ENCODE measurements around the gene PBOV1.

The PBOV1 gene

DNA sequence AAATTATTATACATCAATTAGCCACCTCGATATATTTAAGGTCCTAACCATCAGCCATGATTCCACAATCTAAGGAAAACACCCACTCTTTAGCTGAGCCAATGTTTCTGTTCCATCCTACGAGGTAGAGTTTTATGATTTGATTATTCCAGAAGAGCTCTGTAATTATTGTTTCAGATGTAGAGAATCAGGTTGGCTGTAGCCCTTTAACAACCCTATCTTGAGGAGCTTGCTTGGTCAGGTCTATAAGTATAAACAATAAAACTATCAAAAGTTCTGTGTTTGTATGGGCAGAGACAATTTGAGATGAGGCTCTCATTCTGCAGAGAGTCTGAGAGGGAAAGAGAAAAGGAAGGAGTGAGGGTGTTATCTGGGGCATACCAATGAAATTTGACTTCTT lies at the start of gene PBOV1:
Gene PBOV1 (minus strand): TSS at position 43 of the 400 bp plus-strand sequence. CDS start 96 bp downstream, outside the sequence.
- DNase-seq (ENCODE audit: low read depth in 3 of 3, low spot score in 1 of 3), result no peak

- no peak for DNase-seq (ENCODE audit: low read depth in 3 of 3, low spot score in 1 of 3)
These were observed 47.8 kb upstream of the PBOV1 start for GRCh38 chr6:138266095-138266494.

GRCh38 chr6:138264372-138264880 lies 46.1 kb upstream of the PBOV1 start:
- no peak for DNase-seq (ENCODE audit: low read depth in 3 of 3, low spot score in 1 of 3)

GRCh38 chr6:138263963-138264362 lies 45.7 kb upstream of the PBOV1 start:
- DNase-seq (ENCODE audit: low read depth in 3 of 3, low spot score in 1 of 3), result no peak

- DNase-seq (ENCODE audit: low read depth in 3 of 3, low spot score in 1 of 3), result no peak
These were observed 43.0 kb upstream of the PBOV1 start for GRCh38 chr6:138261116-138261780.

DNA sequence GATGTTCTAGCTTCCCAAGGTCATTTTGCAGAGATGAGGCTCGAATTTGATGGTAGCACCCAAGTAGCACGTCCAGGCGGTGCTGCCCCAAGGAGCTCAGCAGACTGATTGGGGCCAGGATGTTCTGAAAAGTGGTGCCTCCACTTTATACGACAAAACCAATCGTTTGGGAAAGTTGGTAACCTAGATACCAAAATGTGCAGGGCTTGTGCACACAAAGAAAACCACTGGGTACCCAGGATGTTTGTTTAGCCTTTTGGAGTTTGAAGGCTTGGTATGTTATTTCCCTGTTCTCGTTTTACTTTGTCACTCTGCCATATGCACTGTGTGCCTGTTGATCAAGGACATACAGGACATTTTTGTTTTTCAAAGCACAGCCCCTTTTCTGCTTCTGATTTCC lies 40.7 kb upstream of the PBOV1 start:
- DNase-seq (ENCODE audit: low read depth in 3 of 3, low spot score in 1 of 3), result no peak

DNA sequence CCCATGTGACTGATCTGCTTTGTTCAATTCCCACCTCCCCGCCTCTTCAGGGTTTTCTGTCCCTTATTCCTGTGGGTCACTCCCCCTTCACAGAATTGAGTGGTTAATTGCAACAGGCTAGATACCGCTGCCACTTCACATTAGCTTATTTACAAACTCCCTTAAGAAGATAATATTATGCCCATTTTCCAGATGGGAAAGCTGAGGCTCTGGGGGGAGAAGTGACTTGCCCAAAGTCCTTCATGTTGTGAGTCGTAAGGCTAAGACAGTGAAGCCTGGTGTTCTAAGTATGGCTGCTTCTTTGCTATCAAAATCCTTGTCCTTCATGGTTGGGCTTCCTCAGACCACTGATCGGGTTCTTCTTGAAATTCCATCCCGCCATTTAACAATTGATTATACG lies 39.9 kb upstream of the PBOV1 start:
- no peak for DNase-seq (ENCODE audit: low read depth in 3 of 3, low spot score in 1 of 3)

DNA sequence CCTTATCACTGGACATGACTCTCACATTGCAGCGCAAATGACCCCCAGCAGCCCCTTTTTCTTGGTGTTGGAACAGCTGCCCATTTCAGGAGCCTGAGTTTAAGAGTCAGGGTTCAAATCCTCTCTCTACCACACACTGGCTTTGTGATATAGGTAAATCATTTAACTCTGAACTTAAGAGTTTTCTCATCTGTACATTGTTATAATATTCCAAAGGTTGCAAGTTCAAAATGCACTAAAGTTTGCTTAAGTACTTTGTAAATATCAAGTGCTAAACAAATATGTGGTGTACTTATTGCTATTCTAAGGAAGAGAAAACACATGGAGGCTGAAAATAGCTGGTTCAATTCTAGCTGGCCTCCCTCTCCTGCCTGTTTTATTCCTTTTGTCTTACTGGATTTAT lies 39.3 kb upstream of the PBOV1 start:
- DNase-seq (ENCODE audit: low read depth in 3 of 3, low spot score in 1 of 3), result no peak

GRCh38 chr6:138255443-138255842 lies 37.2 kb upstream of the PBOV1 start:
- no peak for DNase-seq (ENCODE audit: low read depth in 3 of 3, low spot score in 1 of 3)

DNA sequence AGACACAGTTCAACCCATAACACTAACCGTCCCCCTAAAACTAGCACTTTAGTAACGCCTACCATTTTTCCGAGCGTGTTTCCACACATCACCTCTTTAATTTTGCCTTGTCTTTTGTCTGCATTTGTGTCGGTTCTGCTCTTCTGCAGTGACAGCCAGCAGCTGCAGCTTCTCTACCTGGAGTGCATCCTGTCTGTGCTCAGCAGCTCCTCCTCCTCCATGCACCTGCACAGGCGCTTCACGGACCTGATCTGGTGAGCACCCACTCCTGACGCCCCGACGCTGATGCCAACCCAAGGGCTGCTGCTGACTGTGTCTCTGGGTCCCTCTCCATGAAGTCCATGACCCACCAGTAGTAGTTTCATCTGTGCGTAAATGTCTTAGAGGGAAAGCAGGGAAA lies 35.4 kb upstream of the PBOV1 start:
- DNase-seq (ENCODE audit: low read depth in 3 of 3, low spot score in 1 of 3), result no peak

GRCh38 chr6:138250513-138251247 lies 32.4 kb upstream of the PBOV1 start:
- DNase-seq (ENCODE audit: low read depth in 3 of 3, low spot score in 1 of 3), result no peak

DNA sequence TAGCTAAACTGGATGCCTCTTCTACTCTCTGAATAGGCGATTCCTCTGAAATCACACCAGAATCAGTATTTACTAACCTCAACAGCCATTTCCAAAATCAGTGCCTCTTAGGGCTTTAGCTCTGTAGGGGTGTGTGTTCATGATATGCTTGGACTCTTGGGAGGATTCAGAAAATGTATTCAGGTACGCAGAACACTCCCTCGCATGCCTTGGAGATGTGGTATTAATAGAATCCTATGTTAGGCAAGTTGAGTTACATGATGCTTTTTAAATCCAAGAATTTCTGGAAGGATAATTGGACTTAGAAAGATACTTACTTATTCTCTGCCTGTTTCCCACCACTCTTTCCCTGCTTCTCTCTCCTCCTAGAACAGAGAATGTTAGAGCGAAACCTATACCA lies 31.8 kb upstream of the PBOV1 start:
- DNase-seq (ENCODE audit: low read depth in 3 of 3, low spot score in 1 of 3), result no peak

- no peak for DNase-seq (ENCODE audit: low read depth in 3 of 3, low spot score in 1 of 3)
These were observed 30.6 kb upstream of the PBOV1 start for GRCh38 chr6:138248878-138249277.

DNA sequence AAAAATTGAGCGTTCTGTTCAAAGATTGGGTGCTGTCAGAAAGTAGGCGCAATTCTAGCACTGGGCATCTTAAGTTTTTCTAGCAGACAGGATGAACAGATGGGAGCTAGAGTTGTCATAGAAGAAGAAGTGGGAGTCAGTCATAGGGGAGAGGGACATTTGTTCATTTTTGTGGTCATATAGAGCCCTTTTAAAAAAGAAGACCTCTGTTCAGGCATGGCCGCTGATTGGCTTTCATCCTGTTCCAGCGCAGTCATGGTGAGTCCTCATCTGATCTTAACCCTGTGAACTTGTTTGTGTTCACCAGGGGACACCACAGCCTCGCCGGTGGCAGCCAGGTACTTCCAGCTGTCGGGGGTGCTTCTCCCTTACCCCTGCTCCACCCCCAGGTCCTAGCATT lies 29.7 kb upstream of the PBOV1 start:
- no peak for DNase-seq (ENCODE audit: low read depth in 3 of 3, low spot score in 1 of 3)

- no peak for DNase-seq (ENCODE audit: low read depth in 3 of 3, low spot score in 1 of 3)
These were observed 28.6 kb upstream of the PBOV1 start for GRCh38 chr6:138246650-138247440.

DNA sequence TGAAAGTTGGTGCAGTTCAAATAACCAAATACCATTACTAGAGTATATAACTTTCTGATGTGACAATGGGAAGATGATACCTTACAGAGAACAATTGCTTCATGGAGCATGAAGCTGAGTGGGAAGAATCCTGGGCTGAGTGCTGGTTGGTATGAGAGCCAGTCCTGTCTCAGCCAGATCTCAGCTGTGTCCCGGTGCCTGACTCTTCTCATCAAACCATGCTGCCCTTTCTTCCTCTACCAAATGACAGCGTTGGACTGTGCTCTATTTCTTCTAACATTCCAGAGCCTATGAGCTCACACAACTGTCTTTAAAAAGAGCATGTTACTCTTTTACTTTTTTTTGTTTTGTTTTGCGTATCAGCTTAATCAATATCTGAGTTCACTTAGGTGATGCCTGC lies 27.5 kb upstream of the PBOV1 start:
- no peak for DNase-seq (ENCODE audit: low read depth in 3 of 3, low spot score in 1 of 3)

- DNase-seq (ENCODE audit: low read depth in 3 of 3, low spot score in 1 of 3), result no peak
These were observed 24.8 kb upstream of the PBOV1 start for GRCh38 chr6:138242987-138243592.

DNA sequence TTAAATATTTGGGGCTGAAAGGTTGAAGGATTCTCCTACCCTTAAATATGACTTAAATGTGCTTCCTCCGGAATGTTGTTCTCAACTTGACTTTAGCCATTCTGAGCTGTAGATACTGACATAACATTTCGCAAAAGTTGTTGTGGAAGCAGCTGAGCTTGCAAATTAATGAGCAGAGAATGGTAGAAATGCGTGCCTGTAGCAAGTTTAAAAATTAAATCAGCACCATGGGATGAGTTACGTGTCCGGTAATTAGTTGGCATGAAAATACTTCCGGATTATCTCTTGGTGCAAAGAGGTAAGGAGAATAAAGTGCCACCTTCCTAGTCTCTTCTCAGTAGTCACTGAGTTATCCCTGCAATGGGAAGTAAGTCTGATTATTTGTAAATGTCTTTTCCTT lies 23.6 kb upstream of the PBOV1 start:
- DNase-seq (ENCODE audit: low read depth in 3 of 3, low spot score in 1 of 3), result no peak

DNA sequence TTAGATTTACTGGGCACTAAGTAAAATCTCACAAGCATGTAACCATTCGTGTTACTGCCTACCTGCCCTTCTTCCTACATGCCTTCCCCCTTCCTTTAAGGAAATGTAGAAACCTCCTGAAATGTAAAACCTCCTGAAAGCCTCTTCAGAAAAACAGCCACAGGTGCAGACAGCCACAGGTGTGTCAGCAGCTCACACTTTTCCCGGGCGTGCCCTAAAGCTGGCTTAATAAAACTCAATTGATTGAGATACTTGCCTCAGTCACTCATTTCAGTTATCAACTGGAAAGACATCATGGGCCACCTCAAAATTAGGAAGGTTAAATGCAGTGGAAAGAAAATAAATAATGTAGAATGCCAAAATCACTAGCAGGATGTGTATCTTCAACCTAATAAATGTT lies 23.1 kb upstream of the PBOV1 start:
- no peak for DNase-seq (ENCODE audit: low read depth in 3 of 3, low spot score in 1 of 3)

DNA sequence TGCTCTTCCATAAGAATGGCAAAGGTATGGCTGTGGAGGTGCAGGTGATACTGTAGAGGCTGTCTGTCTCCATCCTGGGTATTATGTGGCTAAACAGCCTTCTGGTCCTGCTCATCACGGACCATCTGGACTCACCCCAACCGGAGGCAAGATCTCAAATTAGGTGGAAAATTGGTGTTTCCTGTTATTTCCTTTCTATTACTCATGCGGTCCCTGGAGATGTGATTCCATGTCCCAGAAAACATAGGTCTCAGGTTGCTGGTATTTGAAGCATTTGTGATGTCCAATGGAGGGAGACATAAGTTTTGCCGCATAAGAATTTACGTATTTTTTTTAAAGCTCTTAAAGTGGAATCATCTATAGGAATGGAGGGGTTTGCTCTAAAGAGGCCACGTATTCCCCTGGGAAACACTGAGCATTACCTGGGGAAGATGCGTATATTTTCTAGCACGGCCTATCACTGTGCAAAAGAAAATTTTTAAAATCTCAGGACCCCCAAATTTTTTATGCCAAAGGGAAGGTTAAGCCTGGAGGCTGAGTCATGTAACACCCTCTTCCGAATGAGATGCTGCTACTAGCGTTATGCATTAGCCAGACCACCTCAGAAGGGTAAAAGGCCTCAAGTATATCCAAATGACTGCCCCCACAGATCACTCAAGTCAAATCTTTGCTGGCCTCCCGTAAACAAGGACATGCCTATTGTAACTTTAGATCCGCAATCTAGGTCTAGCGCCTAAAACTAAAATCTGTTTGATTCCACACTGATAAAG lies 22.4 kb upstream of the PBOV1 start:
- DNase-seq (ENCODE audit: low read depth in 3 of 3, low spot score in 1 of 3), result no peak

- no peak for DNase-seq (ENCODE audit: low read depth in 3 of 3, low spot score in 1 of 3)
These were observed 21.5 kb upstream of the PBOV1 start for GRCh38 chr6:138239774-138240173.
